ENCODE data around the gene KCNQ5. TPM values are rescaled to one million over a fixed set of nuclear protein-coding genes. Genes with fewer than 3 reads are reported as not detected.

The KCNQ5 gene
- total RNA-seq, 4 donors from 2014 or later, result 0.21 to 1.1 (median 0.59) TPM; not detected in 1

- Histone ChIP-seq H3K27me3 (no peaks in the 10 kb centered on the region), H3K27ac (no peak overlapping the region), H3K4me1 (no peaks in the 10 kb centered on the region), H3K9me3 (no peaks in the 10 kb centered on the region), H3K36me3 (no peaks in the 10 kb centered on the region), H3K4me3 (no peak overlapping the region)
- 73 to 88% methylated on average over 2 of the region's 2 CpGs for WGBS, 2 donors
- DNase-seq (ENCODE audit: low spot score in 2 of 2), result no peak
- TF ChIP-seq EP300 (IDR thresholded peaks at IDR 0.05) (no peak), POLR2A (IDR thresholded peaks at IDR 0.05) (no peak), CTCF (IDR thresholded peaks at IDR 0.05) (no peak)
Observed at GRCh38 chr6:72969666-72970065, 347.8 kb downstream of the KCNQ5 start.

- Histone ChIP-seq H3K36me3 (no peaks in the 10 kb centered on the region), H3K27ac (no peak overlapping the region), H3K4me3 (no peak overlapping the region), H3K27me3 (no peaks in the 10 kb centered on the region), H3K4me1 (peaks cover 0 to 9% (median 0%) of the 10 kb centered on the region in 4 donors), H3K9me3 (no peaks in the 10 kb centered on the region)
- DNase-seq (ENCODE audit: low spot score in 2 of 2), result no peak
- TF ChIP-seq POLR2A (IDR thresholded peaks at IDR 0.05), result no peak
- no peak for TF ChIP-seq CTCF (IDR thresholded peaks at IDR 0.05)
- TF ChIP-seq EP300 (IDR thresholded peaks at IDR 0.05), result no peak
Observed at GRCh38 chr6:72972579-72972978, 350.7 kb downstream of the KCNQ5 start.

- H3K27me3 ChIP-seq, result no peaks in the 10 kb centered on the region
- H3K27ac ChIP-seq, result no peak overlapping the region
- H3K4me1 ChIP-seq, result peaks cover 0 to 9% (median 0%) of the 10 kb centered on the region in 4 donors
- no peak for TF ChIP-seq POLR2A (IDR thresholded peaks at IDR 0.05)
- no peak for TF ChIP-seq CTCF (IDR thresholded peaks at IDR 0.05)
- TF ChIP-seq EP300 (IDR thresholded peaks at IDR 0.05), result no peak
- H3K36me3 ChIP-seq, result no peaks in the 10 kb centered on the region
- no peaks in the 10 kb centered on the region for H3K9me3 ChIP-seq
- no peak for DNase-seq (ENCODE audit: low spot score in 2 of 2)
- no peak overlapping the region for H3K4me3 ChIP-seq
- whole genome bisulfite sequencing, 2 donors, result 50 to 55% methylated on average over 2 of the region's 2 CpGs
Observed at GRCh38 chr6:72974276-72974675, 352.4 kb downstream of the KCNQ5 start.

- no peak overlapping the region for H3K4me3 ChIP-seq
- WGBS, 2 donors, result 52 to 53% methylated on average over 1 of the region's 1 CpG
- no peak overlapping the region for H3K27ac ChIP-seq
- H3K9me3 ChIP-seq, result no peaks in the 10 kb centered on the region
- no peak for DNase-seq (ENCODE audit: low spot score in 2 of 2)
- H3K27me3 ChIP-seq, result no peaks in the 10 kb centered on the region
- no peak for TF ChIP-seq CTCF (IDR thresholded peaks at IDR 0.05)
- TF ChIP-seq EP300 (IDR thresholded peaks at IDR 0.05), result no peak
- TF ChIP-seq POLR2A (IDR thresholded peaks at IDR 0.05), result no peak
- peaks cover 0 to 9% (median 0%) of the 10 kb centered on the region in 4 donors for H3K4me1 ChIP-seq
- H3K36me3 ChIP-seq, result no peaks in the 10 kb centered on the region
Observed at GRCh38 chr6:72975352-72975752, 353.5 kb downstream of the KCNQ5 start.

GRCh38 chr6:72976484-72976883, 354.6 kb downstream of the KCNQ5 start:
- TF ChIP-seq CTCF (IDR thresholded peaks at IDR 0.05) (no peak), POLR2A (IDR thresholded peaks at IDR 0.05) (no peak), EP300 (IDR thresholded peaks at IDR 0.05) (no peak)
- H3K36me3 ChIP-seq, result no peaks in the 10 kb centered on the region
- H3K27me3 ChIP-seq, result no peaks in the 10 kb centered on the region
- no peak for DNase-seq (ENCODE audit: low spot score in 2 of 2)
- WGBS, 2 donors, result 3 to 6% methylated on average over 2 of the region's 2 CpGs
- no peak overlapping the region for H3K4me3 ChIP-seq
- peaks cover 0 to 9% (median 0%) of the 10 kb centered on the region in 4 donors for H3K4me1 ChIP-seq
- no peak overlapping the region for H3K27ac ChIP-seq
- no peaks in the 10 kb centered on the region for H3K9me3 ChIP-seq
